HL-60 (cell line): ENCODE data around the gene GRID1.

ENCODE experiments used
- DNase-seq, 2 experiments: peaks; one replicate each; pipeline ENCODE4 v3.0.0-alpha.2; 2010 to 2020; ENCODE audit warnings: low read depth in 1 of 2, low spot score in 1 of 2
- H3K27ac ChIP-seq: fragments of 250-450 bp; sonication (Bioruptor Pico); replicated peaks from 2 replicates; pipeline ENCODE4 v1.5.1; 2020; ENCODE audit warnings: mild to moderate bottlenecking, moderate library complexity
- H3K27me3 ChIP-seq: fragments of 250-450 bp; sonication (Bioruptor Pico); 2 replicates; pipeline ENCODE4 v1.5.1; 2021; ENCODE audit warnings: mild to moderate bottlenecking, moderate library complexity; ENCODE audit not compliant: insufficient read depth, poor library complexity, severe bottlenecking
- H3K4me3 ChIP-seq: replicated peaks from 2 replicates; pipeline ENCODE4 v1.5.1; 2011; ENCODE audit warnings: mild to moderate bottlenecking, control low read depth, low read length; ENCODE audit not compliant: insufficient read depth
- CTCF ChIP-seq: IDR thresholded peaks from one replicate; pipeline ENCODE4 v1.5.1; 2011; ENCODE audit warnings: low read length, control low read depth, inconsistent platforms; ENCODE audit not compliant: insufficient read depth
- GABPA ChIP-seq: IDR thresholded peaks from 2 replicates; pipeline ENCODE4 v1.6.1; 2012; ENCODE audit warnings: low read depth
- POLR2AphosphoS5 ChIP-seq: IDR thresholded peaks from 2 replicates; pipeline ENCODE4 v1.6.1; 2012; ENCODE audit warnings: low read depth
- REST ChIP-seq: IDR thresholded peaks from 2 replicates; pipeline ENCODE4 v1.6.1; 2012; ENCODE audit warnings: low read depth; ENCODE audit not compliant: insufficient replicate concordance
- SPI1 ChIP-seq: IDR thresholded peaks from 2 replicates; pipeline ENCODE4 v1.6.1; 2012; ENCODE audit warnings: low read depth, mild to moderate bottlenecking, borderline replicate concordance

The GRID1 gene

GRCh38 chr10:86082556-86082955 is 284.0 kb downstream of the GRID1 start:
- H3K27ac ChIP-seq, result no peak overlapping the region
- H3K4me3 ChIP-seq, result no peak overlapping the region
- H3K27me3 ChIP-seq, result peaks cover 2% of the 10 kb centered on the region

GRCh38 chr10:86079088-86079487 is 287.5 kb downstream of the GRID1 start:
- TF ChIP-seq SPI1, result no peak
- TF ChIP-seq GABPA, result no peak
- no peak for TF ChIP-seq POLR2AphosphoS5
- no peak for TF ChIP-seq CTCF
- TF ChIP-seq REST, result no peak
- no peak for DNase-seq
- peaks cover 2% of the 10 kb centered on the region for H3K27me3 ChIP-seq
- no peak overlapping the region for H3K27ac ChIP-seq
- H3K4me3 ChIP-seq, result no peak overlapping the region

More at GRCh38 chr10:86082556-86082955, 284.0 kb downstream of the GRID1 start:
- no peak for TF ChIP-seq CTCF
- TF ChIP-seq REST, result no peak
- no peak for TF ChIP-seq SPI1
- TF ChIP-seq GABPA, result no peak
- no peak for TF ChIP-seq POLR2AphosphoS5
- no peak for DNase-seq

- H3K4me3 ChIP-seq, result no peak overlapping the region
- no peak for DNase-seq
Measured at GRCh38 chr10:86078639-86079035, 288.0 kb downstream of the GRID1 start.

More at GRCh38 chr10:86078639-86079035, 288.0 kb downstream of the GRID1 start:
- TF ChIP-seq CTCF, result no peak
- no peak for TF ChIP-seq POLR2AphosphoS5
- no peak for TF ChIP-seq SPI1
- TF ChIP-seq GABPA, result no peak
- TF ChIP-seq REST, result no peak
- H3K27ac ChIP-seq, result no peak overlapping the region
- peaks cover 2% of the 10 kb centered on the region for H3K27me3 ChIP-seq
